GM18520 (cell line): ENCODE results near the gene TMIGD2.
"Not testable (repeated sequence)": the region's sequence is repeated elsewhere in the genome, so short reads cannot be mapped to it uniquely, and the experiment has no call there.

Source experiments
- ATAC-seq: cut with Tn5 transposase; IDR thresholded peaks from one replicate; pipeline ENCODE4 v1.9.1; 2021; ENCODE audit not compliant: unreplicated experiment

The TMIGD2 gene

GRCh38 chr19:4268816-4269430, 33.3 kb downstream of the TMIGD2 start:
- ATAC-seq = no peak

- ATAC-seq = no peak
These were observed 34.0 kb downstream of the TMIGD2 start for GRCh38 chr19:4267901-4268815.

- no peak for ATAC-seq
These were observed 34.9 kb downstream of the TMIGD2 start for GRCh38 chr19:4267101-4267900.

DNA sequence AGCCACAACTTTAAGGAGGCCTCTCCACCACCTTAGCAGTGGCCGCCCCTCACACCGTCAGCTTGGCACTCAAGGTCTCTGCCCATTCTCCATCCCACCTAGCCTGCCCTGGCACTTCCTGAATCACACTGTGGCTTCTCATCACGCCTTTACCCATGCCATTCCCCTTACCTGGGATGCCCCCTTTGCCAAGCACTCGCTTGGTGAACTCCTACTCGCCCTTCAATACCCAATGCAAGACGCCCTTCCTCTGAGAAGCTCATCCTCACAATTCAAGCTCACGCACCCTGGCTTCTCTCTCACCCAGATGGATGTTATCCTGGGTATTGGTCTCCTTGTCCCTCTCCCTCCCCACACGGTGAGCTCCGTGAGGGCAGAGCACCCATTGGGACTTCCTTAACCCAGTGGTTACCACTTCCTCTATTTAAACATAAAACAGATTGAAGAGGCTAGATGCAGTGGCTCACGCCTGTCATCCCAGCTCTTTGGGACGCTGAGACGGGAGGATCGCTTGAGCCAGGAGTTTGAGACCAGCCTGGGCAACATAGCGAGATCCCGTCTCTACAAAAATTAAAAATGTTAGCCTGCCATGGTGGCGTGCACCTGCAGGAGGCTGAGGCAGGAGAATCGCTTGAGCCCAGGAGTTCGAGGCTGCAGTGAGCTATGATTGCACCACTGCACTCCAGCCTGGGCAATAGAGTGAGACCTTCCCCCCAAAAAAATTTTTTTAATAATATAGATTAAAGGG, 35.8 kb downstream of the TMIGD2 start:
- no peak for ATAC-seq

DNA sequence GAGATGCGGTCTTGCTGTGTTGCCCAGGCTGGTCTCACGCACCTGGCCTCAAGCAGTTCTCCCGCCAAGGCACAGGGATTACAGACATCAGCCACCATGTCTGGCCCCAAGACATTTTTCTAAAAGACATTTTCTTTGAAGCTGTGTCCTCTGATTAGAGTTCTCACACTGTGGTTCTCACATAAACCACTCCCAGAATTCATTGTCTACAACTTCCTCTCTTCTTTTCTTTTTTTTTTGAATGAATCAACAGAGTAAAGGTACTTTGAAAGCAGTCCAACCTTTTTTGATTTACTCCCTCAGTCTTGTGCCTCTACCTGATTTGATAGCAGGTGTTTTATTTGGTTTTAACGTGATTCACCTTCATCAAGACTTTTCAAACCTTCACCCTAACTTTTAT, 37.4 kb downstream of the TMIGD2 start:
- ATAC-seq = no peak

GRCh38 chr19:4260613-4261191, 41.5 kb downstream of the TMIGD2 start:
- no peak for ATAC-seq

DNA sequence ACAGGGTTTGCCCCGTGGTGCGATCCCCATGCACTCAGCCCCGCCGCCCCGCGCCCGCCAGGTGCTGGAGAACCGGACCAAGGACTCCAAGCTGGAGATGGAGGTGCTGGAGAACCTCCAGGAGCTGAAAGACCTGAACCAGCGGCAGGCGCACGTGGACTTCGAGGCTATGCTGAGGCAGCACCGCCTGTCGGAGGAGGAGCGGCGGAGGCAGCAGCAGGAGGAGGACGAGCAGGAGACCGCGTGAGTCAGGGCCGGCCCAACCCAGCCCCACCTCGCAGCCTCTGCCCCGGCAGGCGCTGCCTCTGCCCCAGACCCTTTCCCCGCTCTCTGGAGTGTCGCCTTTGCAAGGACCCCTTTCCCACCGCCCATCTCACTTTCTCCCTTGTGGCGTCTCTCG, 44.0 kb downstream of the TMIGD2 start:
- no peak for ATAC-seq

DNA sequence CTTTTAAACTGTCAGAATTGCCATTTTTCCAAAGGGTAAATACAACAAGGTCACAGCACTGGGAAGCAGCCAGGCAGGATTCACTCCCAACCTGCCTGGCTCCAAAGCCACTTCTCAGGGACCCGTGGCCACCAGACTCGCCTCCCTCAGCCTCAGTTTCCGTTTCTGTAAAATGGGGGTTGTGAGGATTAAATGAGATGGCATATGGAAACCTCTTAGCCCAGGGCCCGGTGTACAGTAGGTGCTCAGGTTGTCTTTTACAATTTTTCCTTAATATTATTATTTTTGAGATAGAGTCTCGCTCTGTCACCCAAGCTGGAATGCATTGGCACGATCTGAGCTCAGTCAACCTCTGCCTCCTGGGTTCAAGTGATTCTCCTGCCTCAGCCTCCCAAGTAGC, 45.2 kb downstream of the TMIGD2 start:
- ATAC-seq = no peak

- no peak for ATAC-seq
These were observed 45.6 kb downstream of the TMIGD2 start for GRCh38 chr19:4256563-4256962.

- peak; percentile 86 for ATAC-seq
These were observed 55.2 kb downstream of the TMIGD2 start, which contains the start of gene YJU2 for GRCh38 chr19:4246767-4247593. Gene YJU2, plus strand, starts transcription at chr19:4247080. Its CDS starts 67 bp downstream, at chr19:4247147.

- ATAC-seq = not testable (repeated sequence)
These were observed 56.3 kb downstream of the TMIGD2 start for GRCh38 chr19:4245938-4246337.
